Prostate gland (tissue), 2 donors: Measurements from ENCODE around the gene HOXA3.

Source experiments
- CTCF ChIP-seq, 4 experiments: fragments of 200-600 bp in 2 of 4; fragments of 450-650 bp in 2 of 4; sonication (generic) in 2 of 4; IDR thresholded peaks; 1 replicate in 3 of 4; 2 replicates in 1 of 4; pipeline ENCODE4 v1.5.1; 2016 to 2019; ENCODE audit warnings: antibody characterized with exemption in 4 of 4, mild to moderate bottlenecking in 2 of 4, moderate library complexity in 2 of 4
- POLR2AphosphoS5 ChIP-seq: sonication (generic); formaldehyde crosslinking; IDR thresholded peaks from one replicate; pipeline ENCODE4 v1.6.1; 2017; ENCODE audit warnings: antibody characterized with exemption

- TF ChIP-seq CTCF (IDR thresholded peaks at IDR 0.05) (no peak), POLR2AphosphoS5 (peak; percentile 64)
These were observed 37.0 kb downstream of the HOXA3 start for GRCh38 chr7:27115221-27116026.
